ENCODE results near the gene ZNF460.
A peak's percentile ranks its signal among the peaks of the same experiment; 100 is the strongest.

Gene ZNF460

GRCh38 chr19:57279418-57280164 is 694 bp upstream of the ZNF460 start:
- peak; percentile 57 to 64 for DNase-seq (ENCODE audit: low read depth in 1 of 2, low spot score in 1 of 2)

DNA sequence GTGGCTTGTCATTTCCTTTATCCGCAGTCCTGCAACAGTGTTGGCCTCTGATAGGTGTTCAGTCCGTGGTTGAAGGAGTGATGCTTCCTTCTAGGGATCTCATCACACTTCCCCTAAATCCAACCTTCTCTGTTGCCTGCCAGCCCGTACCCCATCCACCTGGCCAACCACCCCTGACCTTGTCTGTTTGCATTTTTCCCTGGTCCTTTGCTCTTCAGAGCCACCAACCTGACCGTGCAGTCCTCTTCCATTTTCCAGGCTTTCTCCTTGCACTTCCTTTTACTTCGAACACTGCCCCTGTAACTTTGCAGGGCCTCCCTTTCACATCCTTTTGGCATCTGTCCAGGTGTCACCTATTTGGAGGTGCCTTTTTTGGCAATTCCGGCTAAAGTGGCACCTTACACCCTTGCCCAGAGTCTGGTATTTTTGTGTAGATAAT is 696 bp downstream of the ZNF460 start:
- DNase-seq (ENCODE audit: low read depth in 1 of 2, low spot score in 1 of 2), result no peak

DNA sequence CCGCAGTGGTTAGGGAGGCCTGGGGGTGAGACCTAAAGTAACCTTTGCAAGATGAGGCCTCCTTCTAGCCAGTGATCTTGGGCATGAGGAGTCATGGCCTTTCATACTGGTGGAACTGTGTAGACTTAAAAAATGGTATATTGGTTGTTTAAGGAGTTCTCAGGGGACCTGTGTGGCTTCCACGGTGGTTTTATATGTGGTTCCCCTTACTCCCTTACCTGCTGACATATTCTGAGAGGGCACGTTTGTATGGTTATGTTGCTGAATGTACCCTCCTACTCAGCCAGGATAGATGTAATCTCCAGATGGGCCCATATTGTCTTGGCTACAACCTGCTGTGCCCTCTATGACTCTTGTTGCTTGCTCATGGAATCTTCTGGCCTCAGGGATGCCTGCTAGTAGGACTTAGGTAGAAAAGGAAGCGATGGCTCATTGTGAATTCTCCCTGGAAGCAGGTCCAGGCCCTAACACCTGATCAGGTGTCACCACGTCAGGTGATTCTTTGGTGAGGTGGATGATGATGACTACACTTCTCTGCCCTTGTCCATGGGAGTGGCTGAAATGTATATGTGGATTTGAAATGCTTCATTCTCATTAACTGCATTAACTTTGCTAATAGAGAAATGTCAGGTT is 1.8 kb downstream of the ZNF460 start:
- no peak for DNase-seq (ENCODE audit: low read depth in 1 of 2, low spot score in 1 of 2)

DNA sequence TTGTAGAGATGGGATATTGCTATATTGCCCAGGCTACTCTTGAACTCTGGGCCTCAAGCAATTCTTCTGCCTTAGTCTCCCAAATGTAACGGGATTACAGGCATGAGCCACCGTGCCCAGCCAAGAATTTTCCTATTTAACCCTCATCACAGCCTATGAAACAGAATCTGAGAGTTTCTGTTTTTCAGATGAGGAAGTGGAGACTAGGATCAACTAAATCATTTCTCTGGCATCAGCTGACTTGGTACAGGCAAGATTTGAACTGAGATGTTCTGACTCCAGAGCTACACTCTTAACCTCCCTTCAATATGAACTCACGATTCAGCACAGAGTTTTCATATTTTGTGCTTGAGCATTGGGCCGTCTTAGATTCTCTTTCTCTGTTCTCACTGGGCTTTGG is 8.1 kb downstream of the ZNF460 start:
- DNase-seq (ENCODE audit: low read depth in 1 of 2, low spot score in 1 of 2), result no peak

- no peak for DNase-seq (ENCODE audit: low read depth in 1 of 2, low spot score in 1 of 2)
Measured at GRCh38 chr19:57290970-57291369, 10.7 kb downstream of the ZNF460 start.

DNA sequence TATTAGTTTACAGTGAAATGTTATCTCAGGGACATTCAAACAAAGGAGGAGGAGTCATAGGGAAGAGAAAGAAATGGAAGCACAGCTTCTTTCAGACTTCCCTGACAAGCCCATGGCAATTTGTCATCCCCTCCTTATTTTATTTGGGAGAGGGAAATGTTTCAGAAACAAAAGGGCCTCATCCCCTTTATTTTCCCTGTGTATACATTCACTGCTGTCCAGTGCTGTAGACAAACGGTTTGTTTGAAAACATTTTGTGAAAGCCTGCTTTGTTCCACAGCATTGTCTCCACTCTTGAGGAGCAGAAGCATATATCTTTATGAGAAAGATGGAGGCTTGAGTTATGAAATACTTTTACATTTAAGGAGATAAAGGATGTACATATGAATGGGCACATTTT is 12.3 kb downstream of the ZNF460 start:
- DNase-seq (ENCODE audit: low read depth in 1 of 2, low spot score in 1 of 2), result no peak

- DNase-seq (ENCODE audit: low read depth in 1 of 2, low spot score in 1 of 2), result no peak
Measured at GRCh38 chr19:57293719-57294118, 13.4 kb downstream of the ZNF460 start.

GRCh38 chr19:57302020-57302465 is 21.8 kb downstream of the ZNF460 start:
- DNase-seq (ENCODE audit: low read depth in 1 of 2, low spot score in 1 of 2), result no peak

DNA sequence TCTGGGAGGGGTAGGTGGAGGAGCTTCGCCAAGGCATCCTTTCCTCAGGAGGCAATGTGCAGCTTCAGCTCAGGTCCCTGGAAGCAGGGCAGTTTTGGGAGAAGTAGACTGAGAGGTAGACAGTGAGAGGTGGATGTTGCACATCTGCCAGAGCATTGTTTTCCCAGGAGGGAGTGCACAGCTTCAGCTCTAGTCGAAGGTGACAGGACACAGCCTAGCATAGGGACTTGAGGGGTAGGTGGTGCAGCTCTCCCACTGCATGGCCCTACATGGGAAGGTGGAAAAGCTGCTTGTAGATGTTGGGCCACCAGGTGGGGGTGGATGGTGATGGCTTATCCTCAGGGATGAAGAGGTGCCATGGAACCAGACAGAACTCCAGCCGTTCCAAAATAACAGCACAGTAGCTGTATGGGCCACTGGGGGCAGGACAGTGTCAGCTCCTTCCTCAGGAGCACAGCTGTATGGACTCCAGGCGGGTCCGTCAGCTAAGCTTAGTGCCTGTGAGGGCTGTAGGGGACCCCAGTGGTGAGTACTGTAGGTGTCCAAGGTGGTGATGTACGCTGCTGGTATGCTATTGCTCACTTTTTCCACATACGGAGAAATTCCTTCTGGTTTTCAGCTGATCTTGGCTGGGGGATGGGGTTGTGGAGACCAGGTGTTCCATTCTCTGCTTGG is 22.6 kb downstream of the ZNF460 start:
- no peak for DNase-seq (ENCODE audit: low read depth in 1 of 2, low spot score in 1 of 2)

- no peak for DNase-seq (ENCODE audit: low read depth in 1 of 2, low spot score in 1 of 2)
Measured at GRCh38 chr19:57305056-57305455, 24.8 kb downstream of the ZNF460 start.

DNA sequence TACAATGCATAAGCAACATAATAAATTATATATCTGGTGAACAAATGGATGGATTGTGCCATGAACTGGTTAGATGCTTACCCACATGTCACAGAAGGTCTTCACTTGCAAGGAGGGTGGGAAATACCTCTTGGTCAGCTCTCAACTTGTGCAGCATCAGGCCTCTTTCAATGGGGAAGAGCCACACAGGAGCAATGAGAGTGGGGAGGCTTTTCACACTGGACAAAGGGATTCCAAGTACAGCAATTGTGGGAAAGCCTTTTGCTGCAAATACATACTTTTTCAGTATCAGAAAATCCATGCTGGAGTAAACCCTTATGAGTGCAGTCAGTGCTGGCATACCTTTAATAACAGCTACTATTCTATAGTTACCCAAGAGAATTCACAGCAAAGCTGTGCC is 28.2 kb downstream of the ZNF460 start:
- no peak for DNase-seq (ENCODE audit: low read depth in 1 of 2, low spot score in 1 of 2)

DNA sequence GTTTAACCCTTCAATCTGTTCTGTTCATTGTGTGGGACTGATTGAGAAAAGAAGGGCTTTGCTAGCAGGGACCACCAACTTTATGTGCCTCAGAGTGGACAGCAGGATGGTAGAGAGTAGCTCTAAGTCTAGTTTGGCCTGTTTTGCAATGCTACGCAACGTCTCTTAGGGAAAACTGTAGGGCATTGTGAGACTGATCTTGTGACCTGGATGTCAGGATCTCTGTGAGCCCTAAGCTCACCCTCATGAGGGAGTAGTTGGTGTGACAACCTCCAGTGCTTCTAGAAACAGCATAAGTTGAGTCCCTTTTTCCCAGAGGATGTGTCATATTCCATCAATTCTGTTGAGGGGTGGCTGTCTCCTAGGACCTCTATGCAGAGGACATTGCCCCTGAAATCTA is 30.5 kb downstream of the ZNF460 start:
- no peak for DNase-seq (ENCODE audit: low read depth in 1 of 2, low spot score in 1 of 2)

DNA sequence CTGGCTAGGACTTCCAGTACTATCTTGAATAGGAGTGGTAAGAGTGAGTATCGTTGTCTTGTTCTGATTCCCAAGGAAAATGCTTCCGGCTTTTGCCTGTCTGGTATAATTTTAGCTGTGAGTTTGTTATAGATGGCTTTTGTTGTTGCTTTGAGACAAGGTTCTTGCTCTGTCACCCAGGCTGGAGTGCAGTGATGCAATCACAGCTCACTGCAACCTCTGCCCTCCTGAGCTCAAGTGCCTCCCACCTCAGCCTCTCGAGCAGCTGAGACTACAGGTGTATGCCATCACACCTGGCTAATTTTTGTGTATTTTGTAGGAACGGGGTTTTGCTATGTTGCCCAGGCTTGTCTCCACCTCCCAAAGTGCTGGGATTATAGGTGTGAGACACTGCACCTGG is 33.9 kb downstream of the ZNF460 start:
- DNase-seq (ENCODE audit: low read depth in 1 of 2, low spot score in 1 of 2), result no peak

GRCh38 chr19:57317503-57317902 is 37.2 kb downstream of the ZNF460 start:
- no peak for DNase-seq (ENCODE audit: low read depth in 1 of 2, low spot score in 1 of 2)

DNA sequence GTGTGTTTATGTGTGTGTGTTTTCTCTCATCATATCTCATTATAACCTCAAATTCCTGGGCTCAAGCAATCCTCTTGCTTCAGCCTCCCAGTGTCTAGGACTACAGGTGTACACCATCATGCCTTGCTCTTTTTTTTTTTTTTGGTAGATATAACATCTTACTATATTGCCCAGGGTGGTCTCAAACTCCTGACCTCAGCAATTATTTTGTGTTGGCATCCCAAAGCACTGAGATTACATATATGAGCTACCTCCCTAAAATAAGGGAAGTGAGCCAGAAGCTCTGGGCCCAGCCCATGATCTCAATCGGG is 39.5 kb downstream of the ZNF460 start:
- no peak for DNase-seq (ENCODE audit: low read depth in 1 of 2, low spot score in 1 of 2)

- peak; percentile 79 to 85 for DNase-seq (ENCODE audit: low read depth in 1 of 2, low spot score in 1 of 2)
Measured at GRCh38 chr19:57320180-57321084, 40.1 kb downstream of the ZNF460 start, which contains the start of gene ZNF543. Gene ZNF543 (plus strand): TSS chr19:57320472. CDS start chr19:57320854, 382 bp downstream.

GRCh38 chr19:57321116-57321515 is 40.8 kb downstream of the ZNF460 start:
- no peak for DNase-seq (ENCODE audit: low read depth in 1 of 2, low spot score in 1 of 2)

GRCh38 chr19:57321751-57322150 is 41.5 kb downstream of the ZNF460 start:
- no peak for DNase-seq (ENCODE audit: low read depth in 1 of 2, low spot score in 1 of 2)

DNA sequence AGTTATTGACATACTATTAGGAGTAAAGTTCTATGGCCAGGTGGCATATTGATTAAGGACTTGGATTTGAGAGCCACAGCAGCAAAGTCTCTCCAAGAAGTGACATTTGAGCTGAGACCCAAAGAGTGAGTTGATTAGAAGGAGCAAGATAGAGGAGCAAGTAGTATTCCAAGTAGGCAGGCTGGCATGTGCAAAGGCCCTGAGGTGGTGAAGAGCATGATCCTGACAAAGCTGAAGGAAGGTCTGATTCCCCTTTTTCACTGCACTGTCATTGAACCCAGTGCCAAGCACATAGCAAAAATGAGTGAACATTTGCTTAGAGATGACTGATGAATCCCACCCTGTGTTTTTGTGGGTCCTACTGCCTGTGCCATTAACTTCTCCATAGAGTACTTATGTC is 44.7 kb downstream of the ZNF460 start:
- no peak for DNase-seq (ENCODE audit: low read depth in 1 of 2, low spot score in 1 of 2)

DNA sequence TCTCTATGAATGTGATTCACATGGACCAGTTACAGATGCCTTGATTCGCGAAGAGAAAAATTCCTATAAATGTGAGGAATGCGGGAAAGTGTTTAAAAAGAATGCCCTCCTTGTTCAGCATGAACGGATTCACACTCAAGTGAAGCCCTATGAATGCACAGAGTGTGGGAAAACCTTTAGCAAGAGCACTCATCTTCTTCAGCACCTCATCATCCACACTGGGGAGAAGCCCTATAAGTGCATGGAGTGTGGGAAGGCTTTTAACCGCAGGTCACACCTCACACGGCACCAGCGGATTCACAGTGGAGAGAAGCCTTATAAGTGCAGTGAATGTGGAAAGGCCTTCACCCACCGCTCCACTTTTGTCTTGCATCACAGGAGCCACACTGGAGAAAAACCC is 47.7 kb downstream of the ZNF460 start:
- DNase-seq (ENCODE audit: low read depth in 1 of 2, low spot score in 1 of 2), result no peak

GRCh38 chr19:57334191-57334590 is 53.9 kb downstream of the ZNF460 start:
- no peak for DNase-seq (ENCODE audit: low read depth in 1 of 2, low spot score in 1 of 2)
